DOHH2 (cell line): ENCODE measurements around the gene HNF4A.

Source experiments
- CTCF ChIP-seq: fragments of 200-600 bp; sonication (generic); IDR thresholded peaks from one replicate; pipeline ENCODE4 v1.5.1; 2014; ENCODE audit warnings: antibody characterized with exemption, mild to moderate bottlenecking, low read depth, low read length; ENCODE audit not compliant: poor library complexity, severe bottlenecking
- EZH2phosphoT487 ChIP-seq: fragments of 200-600 bp; sonication (generic); IDR thresholded peaks from 2 replicates; pipeline ENCODE4 v1.6.1; 2017; ENCODE audit warnings: borderline replicate concordance, mild to moderate bottlenecking, antibody characterized with exemption, low read length, moderate library complexity, mixed read lengths

GRCh38 chr20:44356353-44356723 lies 839 bp downstream of the HNF4A start:
- TF ChIP-seq CTCF (no peak), EZH2phosphoT487 (no peak)
